ENCODE measurements around the gene VGLL4.

Gene VGLL4

GRCh38 chr3:11653298-11654055, 9.8 kb upstream of the VGLL4 start:
- ATAC-seq (no peak), DNase-seq (no peak)

GRCh38 chr3:11651900-11652299, 8.2 kb upstream of the VGLL4 start:
- no peak for DNase-seq
- ATAC-seq, result no peak

GRCh38 chr3:11651477-11651876, 7.8 kb upstream of the VGLL4 start:
- no peak for ATAC-seq

DNA sequence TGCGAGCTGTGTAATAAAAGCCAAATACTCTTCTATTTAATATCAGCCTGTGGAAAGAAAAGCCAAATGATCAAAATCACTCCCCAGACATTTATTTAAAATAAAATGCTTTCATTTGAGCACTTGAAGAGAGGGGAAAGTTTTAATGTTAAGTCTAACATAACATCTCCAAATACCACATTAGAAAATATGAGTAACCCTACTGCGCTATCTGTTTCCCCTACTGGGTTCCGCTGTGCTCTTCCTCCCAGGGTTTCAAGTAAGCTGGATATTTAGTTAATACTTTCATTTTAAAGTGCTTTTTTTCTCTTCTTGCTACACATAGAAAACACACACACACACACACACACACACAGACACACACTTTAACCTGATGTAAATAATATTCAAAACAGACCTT, 6.7 kb upstream of the VGLL4 start:
- ATAC-seq (no peak), DNase-seq (no peak)

More at GRCh38 chr3:11651477-11651876, 7.8 kb upstream of the VGLL4 start:
- no peak for DNase-seq

GRCh38 chr3:11648735-11649134, 5.0 kb upstream of the VGLL4 start:
- ATAC-seq (no peak), DNase-seq (no peak)

DNA sequence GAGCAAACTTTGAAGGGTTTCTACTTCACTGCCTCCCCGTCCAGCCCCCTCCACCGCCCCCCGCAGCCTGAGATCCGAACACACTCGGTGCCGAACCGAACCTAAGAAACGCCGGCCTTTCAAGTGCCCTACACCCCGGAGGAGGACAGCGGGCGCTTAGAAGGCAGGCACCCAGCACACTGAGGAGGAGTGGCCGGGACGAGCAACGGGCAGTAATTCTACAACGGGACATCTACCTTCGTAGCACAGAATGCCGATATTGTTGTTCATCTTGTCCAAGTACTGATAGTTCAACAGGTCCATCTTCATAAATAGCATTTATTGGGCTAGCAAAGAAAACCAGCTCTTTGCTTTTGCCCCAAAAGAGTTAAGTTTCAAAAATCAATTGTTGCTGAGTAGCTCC, 513 bp downstream of the VGLL4 start:
- ATAC-seq (peak; percentile 30), DNase-seq (peak; percentile 51)

DNA sequence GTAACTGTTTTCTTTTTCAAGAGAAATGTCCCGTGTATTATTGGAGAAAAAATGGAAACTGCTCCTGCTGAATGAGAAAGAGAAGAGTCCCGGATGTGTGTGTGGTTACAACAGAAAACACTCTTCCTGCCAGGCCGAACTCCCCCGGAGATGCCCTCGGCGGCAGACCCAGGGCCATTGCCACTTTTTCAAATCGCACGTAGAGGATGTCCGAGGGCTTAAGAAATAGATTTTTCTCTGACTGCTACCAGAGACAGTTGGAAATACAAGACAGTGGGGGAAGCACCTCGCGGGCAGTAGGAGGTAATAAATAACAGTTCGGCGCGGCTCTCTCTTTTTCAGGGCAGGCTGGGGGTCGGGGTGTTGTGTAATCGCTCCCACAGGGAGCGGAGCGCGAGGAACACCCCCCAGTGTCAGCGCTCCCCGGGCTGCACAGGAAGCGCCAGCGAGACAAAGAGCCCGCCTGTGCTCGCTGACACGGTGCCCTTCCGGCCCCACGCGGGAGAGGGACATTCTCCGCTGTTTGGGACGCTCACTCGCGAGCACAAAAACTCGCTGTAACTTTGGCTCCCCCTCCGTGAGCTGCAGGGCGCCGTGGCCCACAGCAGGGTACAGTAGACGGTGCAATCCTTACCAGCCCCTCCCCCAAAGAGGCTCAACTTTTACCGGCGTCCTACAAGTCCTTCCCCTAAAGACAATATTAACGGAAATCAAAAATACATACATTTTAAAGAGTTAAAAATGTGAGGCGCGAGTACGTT, 1.1 kb downstream of the VGLL4 start:
- peak; percentile 75 for DNase-seq
- ATAC-seq, result peak; percentile 71

GRCh38 chr3:11641683-11642430, 1.9 kb downstream of the VGLL4 start:
- ATAC-seq, result no peak
- no peak for DNase-seq

GRCh38 chr3:11641316-11641682, 2.4 kb downstream of the VGLL4 start:
- no peak for ATAC-seq
- no peak for DNase-seq

- DNase-seq (no peak), ATAC-seq (no peak)
Observed at GRCh38 chr3:11640009-11640673, 3.6 kb downstream of the VGLL4 start.

- no peak for ATAC-seq
- DNase-seq, result no peak
Observed at GRCh38 chr3:11638495-11639358, 5.0 kb downstream of the VGLL4 start.

- no peak for ATAC-seq
- DNase-seq, result no peak
Observed at GRCh38 chr3:11637901-11638458, 5.7 kb downstream of the VGLL4 start.

GRCh38 chr3:11636394-11636770, 7.3 kb downstream of the VGLL4 start:
- no peak for DNase-seq
- ATAC-seq, result no peak

- ATAC-seq (peak; percentile 48), DNase-seq (no peak)
Observed at GRCh38 chr3:11635680-11636393, 7.9 kb downstream of the VGLL4 start.

- no peak for ATAC-seq
- no peak for DNase-seq
Observed at GRCh38 chr3:11634974-11635612, 8.6 kb downstream of the VGLL4 start.

- DNase-seq, result no peak
- peak; percentile 44 for ATAC-seq
Observed at GRCh38 chr3:11634081-11634635, 9.6 kb downstream of the VGLL4 start.

- ATAC-seq (no peak), DNase-seq (no peak)
Observed at GRCh38 chr3:11632966-11633365, 10.7 kb downstream of the VGLL4 start.

GRCh38 chr3:11632564-11632963, 11.2 kb downstream of the VGLL4 start:
- DNase-seq (no peak), ATAC-seq (no peak)

- DNase-seq (no peak), ATAC-seq (no peak)
Observed at GRCh38 chr3:11631820-11632219, 11.9 kb downstream of the VGLL4 start.

DNA sequence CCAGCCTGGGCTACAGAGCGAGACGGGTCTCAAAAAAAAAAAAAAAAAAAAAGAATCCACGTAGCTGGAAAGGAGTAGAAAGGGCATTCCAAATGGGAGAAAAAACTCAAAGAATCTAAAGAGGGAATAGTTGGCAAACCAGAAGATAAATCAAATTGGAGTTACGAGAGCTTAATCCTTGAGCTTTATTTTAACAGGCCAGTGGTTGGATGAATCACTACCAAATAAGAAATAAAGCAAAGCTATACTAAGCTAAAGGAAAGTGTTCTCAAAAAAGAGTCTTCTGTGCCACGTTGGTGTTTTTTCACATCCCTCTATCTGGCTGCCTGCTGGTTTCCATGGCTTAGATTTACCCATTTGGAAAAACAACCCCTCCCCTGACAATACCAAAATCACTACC, 14.0 kb downstream of the VGLL4 start:
- ATAC-seq, result no peak
- no peak for DNase-seq
